Measurements from ENCODE around the gene ST6GALNAC3. TPM values are rescaled to one million over a fixed set of nuclear protein-coding genes. Genes with fewer than 3 reads are reported as not detected.

Gene ST6GALNAC3
- total RNA-seq, 4 donors from 2014 or later: 0.79 to 5.3 (median 1.6) TPM

DNA sequence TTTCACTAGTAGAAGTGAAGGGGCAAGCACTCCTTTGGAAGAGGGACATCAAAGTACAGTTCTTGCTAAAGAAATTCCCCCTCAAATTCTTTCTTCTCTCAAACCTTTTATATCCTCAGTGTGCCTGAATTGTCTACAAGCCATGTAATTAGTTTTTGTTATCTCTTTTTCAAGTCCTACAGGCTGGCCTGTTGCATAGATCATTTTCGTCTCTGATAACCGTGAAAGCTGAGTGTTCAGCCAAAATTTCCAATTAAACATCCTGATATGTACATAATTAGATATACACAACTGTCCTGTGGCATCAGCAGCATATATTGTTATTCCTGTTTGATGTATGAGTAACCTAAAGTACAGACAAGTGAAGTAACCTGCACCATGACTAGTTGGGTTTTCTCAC is 417.2 kb downstream of the ST6GALNAC3 start:
- Histone ChIP-seq H3K4me1 (no peaks in the 10 kb centered on the region), H3K4me3 (no peak overlapping the region), H3K36me3 (no peaks in the 10 kb centered on the region), H3K27ac (no peak overlapping the region), H3K9me3 (no peaks in the 10 kb centered on the region), H3K27me3 (no peaks in the 10 kb centered on the region)
- TF ChIP-seq POLR2AphosphoS5 (IDR thresholded peaks at IDR 0.05) (no peak), EP300 (IDR thresholded peaks at IDR 0.05) (no peak), POLR2A (IDR thresholded peaks at IDR 0.05) (no peak)
- TF ChIP-seq, protein P1, sequence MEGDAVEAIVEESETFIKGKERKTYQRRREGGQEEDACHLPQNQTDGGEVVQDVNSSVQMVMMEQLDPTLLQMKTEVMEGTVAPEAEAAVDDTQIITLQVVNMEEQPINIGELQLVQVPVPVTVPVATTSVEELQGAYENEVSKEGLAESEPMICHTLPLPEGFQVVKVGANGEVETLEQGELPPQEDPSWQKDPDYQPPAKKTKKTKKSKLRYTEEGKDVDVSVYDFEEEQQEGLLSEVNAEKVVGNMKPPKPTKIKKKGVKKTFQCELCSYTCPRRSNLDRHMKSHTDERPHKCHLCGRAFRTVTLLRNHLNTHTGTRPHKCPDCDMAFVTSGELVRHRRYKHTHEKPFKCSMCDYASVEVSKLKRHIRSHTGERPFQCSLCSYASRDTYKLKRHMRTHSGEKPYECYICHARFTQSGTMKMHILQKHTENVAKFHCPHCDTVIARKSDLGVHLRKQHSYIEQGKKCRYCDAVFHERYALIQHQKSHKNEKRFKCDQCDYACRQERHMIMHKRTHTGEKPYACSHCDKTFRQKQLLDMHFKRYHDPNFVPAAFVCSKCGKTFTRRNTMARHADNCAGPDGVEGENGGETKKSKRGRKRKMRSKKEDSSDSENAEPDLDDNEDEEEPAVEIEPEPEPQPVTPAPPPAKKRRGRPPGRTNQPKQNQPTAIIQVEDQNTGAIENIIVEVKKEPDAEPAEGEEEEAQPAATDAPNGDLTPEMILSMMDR (IDR thresholded peaks at IDR 0.05): no peak
- 94% methylated on average over 2 of the region's 2 CpGs for WGBS
- DNase-seq (ENCODE audit: low spot score in 2 of 2): no peak

DNA sequence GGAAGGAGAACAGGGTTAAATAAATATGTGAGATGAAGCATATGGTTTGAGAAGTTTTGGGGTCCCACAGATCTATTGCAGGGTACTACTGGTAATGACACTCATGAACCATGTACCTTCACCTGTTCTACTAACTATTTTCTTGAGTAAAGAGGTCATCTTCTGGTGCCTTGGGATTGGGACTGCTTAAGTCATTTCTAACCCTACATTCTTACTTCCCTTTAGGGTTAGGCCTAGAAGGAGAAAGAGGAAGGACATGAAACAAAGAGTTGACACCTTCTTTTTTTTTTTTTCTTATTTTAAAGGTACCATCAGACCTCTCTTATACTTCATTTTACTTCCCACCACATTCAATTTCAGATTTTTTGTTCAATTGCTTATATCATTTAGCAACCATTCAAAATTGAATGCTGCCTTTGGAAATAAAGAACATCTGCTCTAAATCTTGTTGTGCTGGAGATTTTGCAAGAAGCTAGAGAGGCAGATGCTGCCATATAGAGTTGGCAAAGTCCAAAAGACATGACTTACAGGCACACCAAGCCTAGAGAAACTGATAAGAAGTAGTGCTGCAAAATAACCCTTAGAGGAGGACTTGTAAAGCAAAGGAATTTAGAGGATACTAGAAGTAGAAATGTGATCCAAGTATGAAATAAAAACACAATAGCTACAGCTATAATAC is 418.3 kb downstream of the ST6GALNAC3 start:
- no peak for TF ChIP-seq EP300 (IDR thresholded peaks at IDR 0.05)
- TF ChIP-seq POLR2A (IDR thresholded peaks at IDR 0.05): no peak
- TF ChIP-seq, protein P1 (IDR thresholded peaks at IDR 0.05): no peak
- TF ChIP-seq POLR2AphosphoS5 (IDR thresholded peaks at IDR 0.05): no peak
- Histone ChIP-seq H3K27ac (no peak overlapping the region), H3K4me1 (no peaks in the 10 kb centered on the region), H3K4me3 (no peak overlapping the region), H3K9me3 (no peaks in the 10 kb centered on the region), H3K27me3 (no peaks in the 10 kb centered on the region), H3K36me3 (no peaks in the 10 kb centered on the region)
- no peak for DNase-seq (ENCODE audit: low spot score in 2 of 2)

DNA sequence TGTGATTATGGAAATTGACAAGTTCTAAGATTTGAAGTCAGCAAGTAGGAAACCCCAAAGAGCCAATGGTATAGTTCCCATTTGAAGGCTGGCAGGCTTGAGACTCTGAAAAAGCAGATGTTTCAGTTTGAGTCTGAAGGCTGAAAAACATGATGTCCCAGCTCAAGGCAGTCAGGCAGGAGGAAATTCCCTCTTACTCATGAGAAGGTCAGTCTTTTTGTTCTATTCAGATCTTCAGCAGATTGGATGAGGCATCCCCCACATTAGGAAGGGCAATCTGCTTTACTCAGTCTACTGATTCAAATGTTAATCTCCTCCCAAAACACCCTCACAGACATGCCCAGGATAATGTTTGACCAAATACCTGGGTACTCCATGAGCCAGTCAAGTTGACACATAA is 420.3 kb downstream of the ST6GALNAC3 start:
- H3K4me1 ChIP-seq: no peaks in the 10 kb centered on the region

DNA sequence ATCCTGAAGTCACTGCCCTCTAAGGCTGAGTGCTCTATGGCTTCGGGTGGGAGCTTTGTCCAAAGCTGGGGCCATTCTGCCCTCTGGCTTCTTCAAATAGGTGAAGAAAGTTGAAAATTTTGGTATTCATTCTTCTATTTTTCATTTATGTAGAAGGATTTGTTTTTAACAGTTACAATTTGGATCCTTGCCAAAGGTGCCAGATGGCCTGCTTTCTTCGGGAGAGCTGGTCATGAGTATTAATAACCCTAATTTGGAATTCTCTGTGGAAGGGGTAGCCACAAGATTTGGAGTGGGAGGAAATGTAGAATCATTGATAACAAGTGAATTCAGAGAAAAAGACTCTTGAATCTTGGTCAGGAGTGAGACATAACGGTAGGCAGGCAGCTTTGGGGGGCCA is 422.3 kb downstream of the ST6GALNAC3 start:
- H3K9me3 ChIP-seq: no peaks in the 10 kb centered on the region
- H3K27me3 ChIP-seq: no peaks in the 10 kb centered on the region
- no peak for DNase-seq (ENCODE audit: low spot score in 2 of 2)
- no peak overlapping the region for H3K4me3 ChIP-seq
- TF ChIP-seq, protein P1 (IDR thresholded peaks at IDR 0.05): no peak
- TF ChIP-seq POLR2A (IDR thresholded peaks at IDR 0.05) (no peak), POLR2AphosphoS5 (IDR thresholded peaks at IDR 0.05) (no peak), EP300 (IDR thresholded peaks at IDR 0.05) (no peak)
- H3K27ac ChIP-seq: no peak overlapping the region
- H3K36me3 ChIP-seq: no peaks in the 10 kb centered on the region
- 64% methylated on average over 3 of the region's 3 CpGs for WGBS
- no peaks in the 10 kb centered on the region for H3K4me1 ChIP-seq

More for the DNA sequence above, 420.3 kb downstream of the ST6GALNAC3 start:
- Histone ChIP-seq H3K27me3 (no peaks in the 10 kb centered on the region), H3K27ac (no peak overlapping the region), H3K9me3 (no peaks in the 10 kb centered on the region), H3K36me3 (no peaks in the 10 kb centered on the region), H3K4me3 (no peak overlapping the region)
- TF ChIP-seq, protein P1 (IDR thresholded peaks at IDR 0.05): no peak
- TF ChIP-seq POLR2AphosphoS5 (IDR thresholded peaks at IDR 0.05) (no peak), POLR2A (IDR thresholded peaks at IDR 0.05) (no peak), EP300 (IDR thresholded peaks at IDR 0.05) (no peak)
- DNase-seq (ENCODE audit: low spot score in 2 of 2): no peak

DNA sequence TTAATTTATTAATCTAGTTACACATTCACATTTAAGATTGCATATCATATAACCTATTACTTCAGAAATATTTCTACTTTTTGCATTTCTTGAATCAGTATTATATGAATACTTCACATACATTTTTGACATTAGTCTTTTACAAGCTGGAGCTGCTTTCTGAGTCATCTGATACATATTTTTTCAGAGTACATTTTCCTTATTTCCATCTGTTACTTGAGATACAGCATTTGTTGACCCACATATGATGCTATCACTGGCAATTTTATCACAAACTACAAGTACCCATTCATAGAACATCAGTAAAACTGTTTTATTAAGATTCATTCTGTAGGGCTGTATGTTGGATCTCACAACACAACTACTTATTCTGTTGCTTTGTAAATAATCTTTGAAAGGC is 425.6 kb downstream of the ST6GALNAC3 start:
- Histone ChIP-seq H3K36me3 (no peaks in the 10 kb centered on the region), H3K4me3 (no peak overlapping the region), H3K4me1 (no peaks in the 10 kb centered on the region), H3K27me3 (no peaks in the 10 kb centered on the region), H3K9me3 (no peaks in the 10 kb centered on the region), H3K27ac (no peak overlapping the region)
- DNase-seq (ENCODE audit: low spot score in 2 of 2): no peak
- TF ChIP-seq, protein P1 (IDR thresholded peaks at IDR 0.05): no peak
- TF ChIP-seq POLR2A (IDR thresholded peaks at IDR 0.05) (no peak), POLR2AphosphoS5 (IDR thresholded peaks at IDR 0.05) (no peak), EP300 (IDR thresholded peaks at IDR 0.05) (no peak)
